RWPE1 (cell line): ENCODE measurements around the gene MLEC.

ENCODE experiments used
- CTCF ChIA-PET: fragments of 350-600 bp; sonication (Branson Sonifier 250); formaldehyde crosslinking; extraction: SDS; loops from one replicate; lab custom pipeline; 2021; lab: Yijun Ruan, JAX
- POLR2A ChIA-PET: fragments of 400-600 bp; formaldehyde crosslinking; extraction: SDS; loops from one replicate; lab custom pipeline; 2020; ENCODE audit warnings: antibody characterized with exemption; ENCODE audit not compliant: low non-redundant PET; lab: Yijun Ruan, JAX
- DNase-seq: peaks from one replicate; pipeline ENCODE4 v3.0.0; 2012; ENCODE audit warnings: low spot score
- H3K27ac ChIP-seq: fragments of 450-650 bp; 2 replicates; pipeline ENCODE4 v1.5.1; 2017
- CTCF ChIP-seq: fragments of 450-650 bp; conservative IDR thresholded peaks from 2 replicates; pipeline ENCODE4 v1.5.1; 2017; ENCODE audit warnings: low read depth, mild to moderate bottlenecking

Gene MLEC

GRCh38 chr12:120689397-120690082, 2.6 kb downstream of the MLEC start:
- CTCF ChIA-PET: no interaction called here
- no peak for TF ChIP-seq CTCF
- POLR2A ChIA-PET: no interaction called here
- no peak for DNase-seq
- H3K27ac ChIP-seq: no peak overlapping the region

- no peak for DNase-seq
- no peak overlapping the region for H3K27ac ChIP-seq
- POLR2A ChIA-PET: no interaction called here
- CTCF ChIA-PET: no interaction called here
- TF ChIP-seq CTCF: no peak
These were observed 3.1 kb downstream of the MLEC start for GRCh38 chr12:120690083-120690450.

- POLR2A ChIA-PET: no interaction called here
- DNase-seq: no peak
- no peak overlapping the region for H3K27ac ChIP-seq
- CTCF ChIA-PET: no interaction called here
- no peak for TF ChIP-seq CTCF
These were observed 4.0 kb downstream of the MLEC start for GRCh38 chr12:120690978-120691377.

- no peak overlapping the region for H3K27ac ChIP-seq
- no peak for DNase-seq
- CTCF ChIA-PET: no interaction called here
- POLR2A ChIA-PET: no interaction called here
- TF ChIP-seq CTCF: no peak
These were observed 5.6 kb downstream of the MLEC start for GRCh38 chr12:120692524-120693033.

- ChIA-PET POLR2A (no interaction called here), CTCF (interaction anchor here (0.8 kb wide), 1 partner anchor 45 kb away, joined by 3 read pairs; no protein-coding TSS in a partner anchor)
- no peak for TF ChIP-seq CTCF
- no peak overlapping the region for H3K27ac ChIP-seq
- no peak for DNase-seq
These were observed 6.9 kb downstream of the MLEC start for GRCh38 chr12:120693848-120694247.

- DNase-seq: no peak
- no peak for TF ChIP-seq CTCF
- POLR2A ChIA-PET: no interaction called here
- CTCF ChIA-PET: no interaction called here
- H3K27ac ChIP-seq: no peak overlapping the region
These were observed 9.7 kb downstream of the MLEC start for GRCh38 chr12:120696626-120697025.
